ENCODE results near the gene EPHA4. TPM values are rescaled to one million over a fixed set of nuclear protein-coding genes. Genes with fewer than 3 reads are reported as not detected.

The EPHA4 gene
- polyA plus RNA-seq, 1 of the 3 experiments (the other 2 are of a cell fraction) = 0.90 TPM

DNA sequence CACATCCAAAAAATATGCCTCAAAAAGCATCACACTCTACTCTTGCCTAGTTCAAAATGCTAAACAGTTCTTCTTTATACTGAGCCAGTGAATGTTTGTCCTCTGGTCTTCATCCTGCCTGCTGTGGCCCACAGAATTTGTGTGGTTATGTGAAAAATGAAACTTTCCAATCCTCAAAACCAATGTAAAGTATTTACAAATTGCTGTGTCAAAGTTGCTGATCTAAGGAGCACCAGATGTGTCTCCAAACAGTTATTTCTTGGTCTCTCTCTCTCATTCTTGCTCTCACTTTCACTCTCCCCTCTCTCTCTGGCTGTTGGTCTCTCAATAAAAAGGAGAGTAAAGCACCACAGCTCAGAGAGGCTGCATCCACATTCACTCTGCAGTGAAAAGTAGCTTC, 23.0 kb downstream of the EPHA4 start (continued):
- TF ChIP-seq, protein P1, sequence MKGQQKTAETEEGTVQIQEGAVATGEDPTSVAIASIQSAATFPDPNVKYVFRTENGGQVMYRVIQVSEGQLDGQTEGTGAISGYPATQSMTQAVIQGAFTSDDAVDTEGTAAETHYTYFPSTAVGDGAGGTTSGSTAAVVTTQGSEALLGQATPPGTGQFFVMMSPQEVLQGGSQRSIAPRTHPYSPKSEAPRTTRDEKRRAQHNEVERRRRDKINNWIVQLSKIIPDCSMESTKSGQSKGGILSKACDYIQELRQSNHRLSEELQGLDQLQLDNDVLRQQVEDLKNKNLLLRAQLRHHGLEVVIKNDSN (IDR thresholded peaks at IDR 0.05; ENCODE audit: borderline replicate concordance, low read depth) = no peak
- TF ChIP-seq MEF2A (IDR thresholded peaks at IDR 0.05; ENCODE audit: borderline replicate concordance, low read depth) (no peak), GATA2 (CRISPR knock-in tag; IDR thresholded peaks at IDR 0.05) (no peak), TCF12 (IDR thresholded peaks at IDR 0.05) (no peak)
- TF ChIP-seq, protein P2, sequence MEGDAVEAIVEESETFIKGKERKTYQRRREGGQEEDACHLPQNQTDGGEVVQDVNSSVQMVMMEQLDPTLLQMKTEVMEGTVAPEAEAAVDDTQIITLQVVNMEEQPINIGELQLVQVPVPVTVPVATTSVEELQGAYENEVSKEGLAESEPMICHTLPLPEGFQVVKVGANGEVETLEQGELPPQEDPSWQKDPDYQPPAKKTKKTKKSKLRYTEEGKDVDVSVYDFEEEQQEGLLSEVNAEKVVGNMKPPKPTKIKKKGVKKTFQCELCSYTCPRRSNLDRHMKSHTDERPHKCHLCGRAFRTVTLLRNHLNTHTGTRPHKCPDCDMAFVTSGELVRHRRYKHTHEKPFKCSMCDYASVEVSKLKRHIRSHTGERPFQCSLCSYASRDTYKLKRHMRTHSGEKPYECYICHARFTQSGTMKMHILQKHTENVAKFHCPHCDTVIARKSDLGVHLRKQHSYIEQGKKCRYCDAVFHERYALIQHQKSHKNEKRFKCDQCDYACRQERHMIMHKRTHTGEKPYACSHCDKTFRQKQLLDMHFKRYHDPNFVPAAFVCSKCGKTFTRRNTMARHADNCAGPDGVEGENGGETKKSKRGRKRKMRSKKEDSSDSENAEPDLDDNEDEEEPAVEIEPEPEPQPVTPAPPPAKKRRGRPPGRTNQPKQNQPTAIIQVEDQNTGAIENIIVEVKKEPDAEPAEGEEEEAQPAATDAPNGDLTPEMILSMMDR (IDR thresholded peaks at IDR 0.05) = no peak

DNA sequence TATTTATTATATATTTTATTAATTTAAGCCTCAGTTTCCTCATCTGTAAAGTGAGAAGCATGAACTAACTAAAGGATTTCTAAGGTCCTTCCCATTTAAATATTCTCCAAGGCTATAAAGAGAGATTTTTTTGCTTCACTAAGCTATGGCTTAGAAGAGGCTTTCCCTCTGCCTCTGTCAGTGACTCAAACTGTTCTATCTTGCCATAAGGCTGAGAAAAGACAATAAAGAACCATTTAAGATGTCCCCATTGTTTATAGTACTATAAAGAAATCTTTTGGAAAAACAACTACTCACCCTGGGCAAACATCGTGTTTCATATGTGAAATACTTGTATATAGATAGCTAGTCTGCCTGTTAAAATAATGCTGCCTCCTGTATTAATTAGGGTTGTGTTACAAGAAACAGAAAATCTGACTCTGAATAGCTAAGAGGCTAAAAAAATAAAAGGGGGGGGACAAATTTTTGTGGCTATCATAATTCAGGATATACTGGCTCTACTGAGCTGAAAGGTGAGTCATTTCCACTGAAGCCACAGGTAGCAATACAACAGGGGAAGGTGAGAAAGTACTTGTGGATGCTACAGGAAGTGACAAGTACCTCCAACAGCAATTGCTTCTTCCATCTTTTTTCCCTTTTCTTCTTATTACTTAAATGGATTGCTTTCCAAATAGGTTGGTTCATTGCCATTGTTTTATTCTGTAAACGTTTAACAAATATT, 25.4 kb downstream of the EPHA4 start:
- TF ChIP-seq MXI1 (IDR thresholded peaks at IDR 0.05; ENCODE audit: low read depth, low read length) (no peak), FOXJ3 (CRISPR knock-in tag; IDR thresholded peaks at IDR 0.05) (no peak), EP300 (IDR thresholded peaks at IDR 0.05; ENCODE audit: borderline replicate concordance in 1 of 2, low read depth in 1 of 2, low read length in 1 of 2) (no peak), ELF1 (IDR thresholded peaks at IDR 0.05) (no peak), GATA2 (CRISPR knock-in tag; IDR thresholded peaks at IDR 0.05) (no peak), TEAD4 (IDR thresholded peaks at IDR 0.05; ENCODE audit: borderline replicate concordance, insufficient read depth) (no peak), GABPA (IDR thresholded peaks at IDR 0.05; ENCODE audit: low read depth) (no peak), SIN3A (IDR thresholded peaks at IDR 0.05; ENCODE audit: borderline replicate concordance, low read depth, low read length) (no peak), FOXM1 (IDR thresholded peaks at IDR 0.05; ENCODE audit: low read depth) (no peak)
- TF ChIP-seq, protein P2 (IDR thresholded peaks at IDR 0.05) = no peak
- TF ChIP-seq, protein P3, sequence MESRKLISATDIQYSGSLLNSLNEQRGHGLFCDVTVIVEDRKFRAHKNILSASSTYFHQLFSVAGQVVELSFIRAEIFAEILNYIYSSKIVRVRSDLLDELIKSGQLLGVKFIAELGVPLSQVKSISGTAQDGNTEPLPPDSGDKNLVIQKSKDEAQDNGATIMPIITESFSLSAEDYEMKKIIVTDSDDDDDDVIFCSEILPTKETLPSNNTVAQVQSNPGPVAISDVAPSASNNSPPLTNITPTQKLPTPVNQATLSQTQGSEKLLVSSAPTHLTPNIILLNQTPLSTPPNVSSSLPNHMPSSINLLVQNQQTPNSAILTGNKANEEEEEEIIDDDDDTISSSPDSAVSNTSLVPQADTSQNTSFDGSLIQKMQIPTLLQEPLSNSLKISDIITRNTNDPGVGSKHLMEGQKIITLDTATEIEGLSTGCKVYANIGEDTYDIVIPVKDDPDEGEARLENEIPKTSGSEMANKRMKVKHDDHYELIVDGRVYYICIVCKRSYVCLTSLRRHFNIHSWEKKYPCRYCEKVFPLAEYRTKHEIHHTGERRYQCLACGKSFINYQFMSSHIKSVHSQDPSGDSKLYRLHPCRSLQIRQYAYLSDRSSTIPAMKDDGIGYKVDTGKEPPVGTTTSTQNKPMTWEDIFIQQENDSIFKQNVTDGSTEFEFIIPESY (IDR thresholded peaks at IDR 0.05; ENCODE audit: borderline replicate concordance, low read depth) = no peak
- ChIA-PET POLR2A (no interaction called here), CTCF (interaction anchor here (1.4 kb wide), 1 partner anchor 27 kb away, joined by 4 read pairs; no protein-coding TSS in a partner anchor)
- Histone ChIP-seq H4K20me1 (ENCODE audit: insufficient read depth) (no peaks in the 10 kb centered on the region), H3K36me3 (replicated peaks in 1 of 2; ENCODE audit: control insufficient read depth in 1 of 2, insufficient read depth in 2 of 2, low read length in 1 of 2) (no peaks in the 10 kb centered on the region), H3K9me2 (no peaks in the 10 kb centered on the region), H3K79me2 (ENCODE audit: insufficient read depth) (no peaks in the 10 kb centered on the region), H3K9me3 (no peaks in the 10 kb centered on the region), H3K27ac (ENCODE audit: low read depth in 2 of 2, low read length in 1 of 2) (no peak overlapping the region), H3K9ac (no peak overlapping the region), H3K4me2 (no peak overlapping the region), H3K4me1 (ENCODE audit: control insufficient read depth in 1 of 2, insufficient read depth in 2 of 2, low read depth in 1 of 2, low read length in 1 of 2) (no peaks in the 10 kb centered on the region), H3K27me3 (ENCODE audit: insufficient read depth) (no peaks in the 10 kb centered on the region), H2AFZ (ENCODE audit: low read depth) (no peak overlapping the region), H3F3A (replicated peaks; ENCODE audit: insufficient read depth) (no peaks in the 10 kb centered on the region), H3K4me3 (ENCODE audit: low read depth in 2 of 2, low read length in 1 of 2) (no peak overlapping the region)
- no peak for DNase-seq
- WGBS (ENCODE audit: low lambda C conversion rate) = 5% methylated on average over 2 of the region's 2 CpGs
